ENCODE measurements around the gene UBC. TPM values are rescaled to one million over a fixed set of nuclear protein-coding genes. Genes with fewer than 3 reads are reported as not detected.

Gene UBC
- total RNA-seq (2014; rRNA removed; shearing (Covaris generic)): 963 and 984 TPM in 2 replicates

GRCh38 chr12:124914392-124915238, at the start of gene UBC:
TSS of gene UBC (minus strand) at chr12:124914650. CDS start at chr12:124913771, 879 bp downstream.

DNA sequence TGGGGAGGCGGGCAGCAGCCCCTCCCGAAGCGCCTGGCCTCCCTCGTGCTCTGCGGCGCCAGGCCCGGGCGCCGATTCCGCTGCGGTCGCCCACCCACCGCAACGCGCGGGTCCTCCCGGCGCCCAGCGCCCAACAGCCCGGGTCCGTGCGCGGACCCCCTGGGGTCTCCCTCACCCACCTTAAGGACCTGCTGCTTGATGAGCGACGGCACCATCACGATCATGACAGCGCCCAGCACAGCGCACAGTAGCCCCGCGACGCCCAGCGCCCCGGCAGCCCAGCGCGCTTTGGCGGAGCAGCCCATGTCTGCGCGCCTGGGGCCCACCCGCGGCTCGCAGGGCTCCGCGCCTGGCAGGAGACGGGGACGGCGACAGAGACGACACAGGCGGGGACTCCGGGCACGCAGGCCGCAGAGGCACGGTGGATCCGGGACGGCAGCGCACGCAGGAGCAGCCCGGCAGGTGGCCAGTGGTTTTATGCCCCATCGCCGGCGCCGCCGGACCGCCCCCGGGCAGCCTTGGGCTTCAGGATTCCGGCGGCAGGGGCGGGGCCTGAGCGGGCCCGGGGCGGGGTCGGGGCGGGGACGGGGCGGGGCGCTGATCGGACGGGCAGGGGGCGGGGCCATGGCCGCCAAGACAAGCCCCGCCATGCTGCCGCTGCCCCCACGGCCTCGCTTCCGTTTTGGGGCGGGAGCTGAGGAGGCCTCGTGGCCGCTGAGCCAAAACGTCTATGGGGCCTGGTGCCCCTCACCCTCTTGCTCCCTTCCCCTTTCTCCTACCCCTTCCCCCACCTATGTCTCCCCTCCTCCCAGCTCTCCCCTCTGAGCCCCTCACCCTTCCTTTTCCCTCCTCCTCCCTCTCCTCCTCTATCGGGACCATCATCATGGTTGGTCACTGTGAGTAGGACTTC, 50.8 kb downstream of the UBC start, which contains the start of gene SCARB1:
Gene SCARB1 (minus strand): TSS at position 449 of the 910 bp plus-strand sequence. CDS start 144 bp downstream, at position 305.

Small RNAs within 50 kb of the gene (small RNA-seq; reads per million reads assigned to genes)
- gene MIR5188: not detected
- not detected for gene RNU6-927P

Other genes starting within 250 kb of the UBC start
- 48.2 and 62.6 TPM in 2 replicates for gene SCARB1, start 50.8 kb downstream of the UBC start, total RNA-seq (2014; rRNA removed; shearing (Covaris generic))
- gene DHX37, start 74.5 kb upstream of the UBC start, total RNA-seq (2014; rRNA removed; shearing (Covaris generic)): 40.3 and 45.2 TPM in 2 replicates
- 11.7 and 14.3 TPM in 2 replicates for gene BRI3BP, start 79.0 kb upstream of the UBC start, total RNA-seq (2014; rRNA removed; shearing (Covaris generic))
- gene AACS, start 150.8 kb upstream of the UBC start, total RNA-seq (2014; rRNA removed; shearing (Covaris generic)): 22.3 and 27.5 TPM in 2 replicates